C4-2B (cell line): ENCODE results near the gene MBL2.

Experiments
- H3K27ac ChIP-seq: fragments of 450-650 bp; 2 replicates; pipeline ENCODE4 v1.5.1; 2017
- CTCF ChIP-seq: fragments of 450-650 bp; conservative IDR thresholded peaks from 2 replicates; pipeline ENCODE4 v1.5.1; 2017; ENCODE audit warnings: mild to moderate bottlenecking
- ZFX ChIP-seq: fragments of 450-650 bp; IDR thresholded peaks from 2 replicates; pipeline ENCODE4 v1.6.1; 2017

The MBL2 gene

GRCh38 chr10:52772623-52773022, at the start of gene MBL2:
MBL2 (minus strand) TSS chr10:52772784; CDS start chr10:52771635, 1,149 bp downstream.
- TF ChIP-seq CTCF (no peak), ZFX (no peak)
- H3K27ac ChIP-seq: no peak within 1 kb of the TSS

GRCh38 chr10:52820309-52820708, 47.7 kb upstream of the MBL2 start:
- TF ChIP-seq CTCF (no peak), ZFX (no peak)
- H3K27ac ChIP-seq: no peak overlapping the region

GRCh38 chr10:52818019-52818418, 45.4 kb upstream of the MBL2 start:
- H3K27ac ChIP-seq: no peak overlapping the region
- TF ChIP-seq ZFX (no peak), CTCF (peak; percentile 82)

- TF ChIP-seq CTCF (no peak), ZFX (no peak)
- no peak overlapping the region for H3K27ac ChIP-seq
These were observed 41.9 kb upstream of the MBL2 start for GRCh38 chr10:52814506-52814905.

- H3K27ac ChIP-seq: no peak overlapping the region
- no peak for TF ChIP-seq ZFX
- TF ChIP-seq CTCF: no peak
These were observed 39.2 kb upstream of the MBL2 start for GRCh38 chr10:52811776-52812175.

GRCh38 chr10:52810761-52811160, 38.2 kb upstream of the MBL2 start:
- no peak overlapping the region for H3K27ac ChIP-seq
- no peak for TF ChIP-seq CTCF
- no peak for TF ChIP-seq ZFX

- TF ChIP-seq ZFX: no peak
- TF ChIP-seq CTCF: no peak
These were observed 35.2 kb upstream of the MBL2 start for GRCh38 chr10:52807803-52808202.

More at GRCh38 chr10:52807803-52808202, 35.2 kb upstream of the MBL2 start:
- H3K27ac ChIP-seq: no peak overlapping the region
